ENCODE data around the gene GABRB2.

DNA sequence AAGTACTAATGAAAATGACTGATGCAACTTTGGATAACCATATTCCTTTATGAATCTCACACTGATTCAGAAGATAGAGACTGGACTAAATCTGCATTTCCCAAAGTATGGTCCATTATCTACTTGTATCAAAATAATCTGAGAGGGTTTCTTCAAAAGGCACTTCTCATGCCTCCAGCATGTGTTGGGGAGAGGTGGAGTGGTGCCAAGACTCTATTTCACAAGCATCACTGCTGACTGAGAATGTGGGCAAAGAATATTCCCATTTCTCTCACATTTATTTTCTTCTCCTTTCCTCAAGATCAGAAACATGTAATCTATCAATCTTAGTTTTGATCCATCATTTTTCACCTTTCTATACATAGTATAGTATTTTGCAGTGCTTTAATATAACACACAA, 135.4 kb downstream of the GABRB2 start:
- TF ChIP-seq POLR2A (IDR thresholded peaks at IDR 0.05) (no peak), CTCF (IDR thresholded peaks at IDR 0.05) (no peak)
